OCI-LY7 (cell line): ENCODE results near the gene EHBP1. TPM values are rescaled to one million over a fixed set of nuclear protein-coding genes. Genes with fewer than 3 reads are reported as not detected.

Experiments used
- BruUV-seq: library from RNA; stranded (reverse); fragments of 400-500 nt; replicated peaks from 2 replicates; lab custom pipeline; 2021; lab: Mats Ljungman, UMichigan
- CTCF ChIA-PET: fragments of 300-600 bp; sonication (Branson Sonifier 250); formaldehyde crosslinking; loops from one replicate; lab custom pipeline; 2022; ENCODE audit warnings: antibody characterized with exemption; ENCODE audit not compliant: unreplicated experiment; lab: Charles Lee
- POLR2A ChIA-PET: fragments of 300-600 bp; sonication (Branson Sonifier 250); formaldehyde crosslinking; loops from one replicate; lab custom pipeline; 2022; ENCODE audit warnings: antibody characterized with exemption; lab: Charles Lee
- DNase-seq: peaks from one replicate; pipeline ENCODE4 v3.0.0-alpha.2; 2015; ENCODE audit warnings: low spot score
- H2AFZ ChIP-seq: fragments of 200-600 bp; sonication (generic), shearing (Covaris generic); 2 replicates; pipeline ENCODE4 v1.6.1; 2014; ENCODE audit warnings: mild to moderate bottlenecking, antibody characterized with exemption, low read length, moderate library complexity
- H3K27ac ChIP-seq: fragments of 200-600 bp; sonication (generic); 2 replicates; pipeline ENCODE4 v1.5.1; 2014; ENCODE audit warnings: mixed run types, low read depth, mild to moderate bottlenecking, moderate library complexity, low read length, inconsistent platforms; ENCODE audit not compliant: poor library complexity, severe bottlenecking
- H3K36me3 ChIP-seq: fragments of 200-600 bp; sonication (generic); 2 replicates; pipeline ENCODE4 v1.6.1; 2014; ENCODE audit warnings: mild to moderate bottlenecking, antibody characterized with exemption, low read length, moderate library complexity, mixed read lengths; ENCODE audit not compliant: insufficient read depth
- H3K4me1 ChIP-seq: fragments of 200-600 bp; sonication (generic); 2 replicates; pipeline ENCODE4 v1.5.1; 2014; ENCODE audit warnings: mild to moderate bottlenecking, low read length; ENCODE audit not compliant: insufficient read depth, poor library complexity, severe bottlenecking
- H3K4me2 ChIP-seq: fragments of 200-600 bp; sonication (generic); 2 replicates; pipeline ENCODE4 v1.6.1; 2014; ENCODE audit warnings: mild to moderate bottlenecking, low read length
- H3K4me3 ChIP-seq: fragments of 200-600 bp; sonication (generic); 2 replicates; pipeline ENCODE4 v1.5.1; 2014; ENCODE audit warnings: mild to moderate bottlenecking, low read depth, low read length; ENCODE audit not compliant: poor library complexity, severe bottlenecking
- H3K79me2 ChIP-seq: fragments of 200-600 bp; sonication (generic); 2 replicates; pipeline ENCODE4 v1.6.1; 2016; ENCODE audit warnings: low read depth, mild to moderate bottlenecking, low read length, moderate library complexity, mixed read lengths; ENCODE audit not compliant: insufficient read depth
- H3K9me2 ChIP-seq: fragments of 200-600 bp; sonication (generic); 2 replicates; pipeline ENCODE4 v1.6.1; 2016; ENCODE audit warnings: mild to moderate bottlenecking, low read length, mixed read lengths; ENCODE audit not compliant: insufficient read depth
- H3K9me3 ChIP-seq: fragments of 200-600 bp; sonication (generic); 2 replicates; pipeline ENCODE4 v1.6.1; 2014; ENCODE audit warnings: mild to moderate bottlenecking, mixed run types, low read length, mixed read lengths
- H4K20me1 ChIP-seq: fragments of 200-600 bp; sonication (generic); 2 replicates; pipeline ENCODE4 v1.6.1; 2014; ENCODE audit warnings: mild to moderate bottlenecking, antibody characterized with exemption, low read length, moderate library complexity, mixed read lengths; ENCODE audit not compliant: insufficient read depth
- EZH2phosphoT487 ChIP-seq: fragments of 200-600 bp; sonication (generic); IDR thresholded peaks from 2 replicates; pipeline ENCODE4 v1.6.1; 2018; ENCODE audit warnings: low read depth, borderline replicate concordance, mild to moderate bottlenecking, mixed run types, antibody characterized with exemption, low read length, moderate library complexity, mixed read lengths
- intact Hi-C: fragments of 100-400 bp; cut with micrococcal nuclease; formaldehyde crosslinking; loops from one replicate; pipeline ENCODE4 v1.10.0; 2022; ENCODE audit not compliant: unreplicated experiment
- total RNA-seq, 2 experiments: library from RNA; depleted of rRNA in 1 of 2; stranded (reverse); fragments of >200 nt in 1 of 2; shearing (Covaris generic) in 1 of 2; gene quantifications; 2 replicates each; pipeline ENCODE4 v1.2.3, GENCODE V29; 2014 to 2022
- TF ChIP-seq, protein P1 (sequence below): fragments of 200-600 bp; sonication (generic); conservative IDR thresholded peaks from 2 replicates; pipeline ENCODE4 v1.5.1; 2014; ENCODE audit warnings: mild to moderate bottlenecking, antibody characterized with exemption, low read length, moderate library complexity, mixed read lengths

The EHBP1 gene
- total RNA-seq, 2 experiments from 2014 or later = 26.8 to 34.1 TPM

GRCh38 chr2:62768615-62769014 lies 63.1 kb downstream of the EHBP1 start:
- POLR2A ChIA-PET = interaction anchor here (1.0 kb wide), 1 partner anchor 11 kb away, joined by 3 read pairs; no protein-coding TSS in a partner anchor

DNA sequence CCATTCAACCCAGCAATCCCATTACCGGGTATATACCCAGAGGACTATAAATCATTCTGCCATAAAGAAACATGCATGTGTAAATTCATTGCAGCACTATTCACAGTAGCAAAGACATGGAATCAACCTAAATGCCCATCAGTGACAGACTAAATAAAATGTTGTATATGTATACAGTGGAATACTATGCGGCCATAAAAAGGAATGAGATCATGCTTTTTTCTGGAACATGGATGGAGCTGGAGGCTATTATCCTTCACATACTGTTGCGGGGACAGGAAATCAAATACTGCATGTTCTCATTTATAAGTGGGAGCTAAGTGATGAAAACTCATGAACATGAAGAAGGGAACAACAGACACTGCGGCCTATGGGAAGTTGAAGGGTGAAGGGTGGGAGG lies 65.1 kb downstream of the EHBP1 start:
- no peak overlapping the region for H2AFZ ChIP-seq
- no peak for TF ChIP-seq EZH2phosphoT487
- TF ChIP-seq, protein P1, sequence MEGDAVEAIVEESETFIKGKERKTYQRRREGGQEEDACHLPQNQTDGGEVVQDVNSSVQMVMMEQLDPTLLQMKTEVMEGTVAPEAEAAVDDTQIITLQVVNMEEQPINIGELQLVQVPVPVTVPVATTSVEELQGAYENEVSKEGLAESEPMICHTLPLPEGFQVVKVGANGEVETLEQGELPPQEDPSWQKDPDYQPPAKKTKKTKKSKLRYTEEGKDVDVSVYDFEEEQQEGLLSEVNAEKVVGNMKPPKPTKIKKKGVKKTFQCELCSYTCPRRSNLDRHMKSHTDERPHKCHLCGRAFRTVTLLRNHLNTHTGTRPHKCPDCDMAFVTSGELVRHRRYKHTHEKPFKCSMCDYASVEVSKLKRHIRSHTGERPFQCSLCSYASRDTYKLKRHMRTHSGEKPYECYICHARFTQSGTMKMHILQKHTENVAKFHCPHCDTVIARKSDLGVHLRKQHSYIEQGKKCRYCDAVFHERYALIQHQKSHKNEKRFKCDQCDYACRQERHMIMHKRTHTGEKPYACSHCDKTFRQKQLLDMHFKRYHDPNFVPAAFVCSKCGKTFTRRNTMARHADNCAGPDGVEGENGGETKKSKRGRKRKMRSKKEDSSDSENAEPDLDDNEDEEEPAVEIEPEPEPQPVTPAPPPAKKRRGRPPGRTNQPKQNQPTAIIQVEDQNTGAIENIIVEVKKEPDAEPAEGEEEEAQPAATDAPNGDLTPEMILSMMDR = no peak
- no peaks in the 10 kb centered on the region for H3K9me3 ChIP-seq
- no peak for DNase-seq
- CTCF ChIA-PET = no interaction called here
- intact Hi-C loops = no loop called here
- no peak overlapping the region for H3K4me3 ChIP-seq
- H3K4me1 ChIP-seq = no peaks in the 10 kb centered on the region
- H3K9me2 ChIP-seq = no peaks in the 10 kb centered on the region
- no peak overlapping the region for H3K27ac ChIP-seq
- H4K20me1 ChIP-seq = no peaks in the 10 kb centered on the region; the same call in 1 of the 2 replicates
- H3K79me2 ChIP-seq = no peaks in the 10 kb centered on the region
- no peak overlapping the region for H3K4me2 ChIP-seq
- no peaks in the 10 kb centered on the region for H3K36me3 ChIP-seq
- POLR2A ChIA-PET = interaction anchor here (0.6 to 1.0 kb wide), 4 partner anchors 82 to 591 kb away, joined by 3 to 4 read pairs (median 3); no protein-coding TSS in a partner anchor
- no TSS peak for BruUV-seq

More at GRCh38 chr2:62768615-62769014, 63.1 kb downstream of the EHBP1 start:
- intact Hi-C loops = no loop called here
- Histone ChIP-seq H3K27ac (no peak overlapping the region), H4K20me1 (no peaks in the 10 kb centered on the region), H3K79me2 (no peaks in the 10 kb centered on the region), H3K9me3 (no peaks in the 10 kb centered on the region), H3K4me1 (no peaks in the 10 kb centered on the region), H3K9me2 (no peaks in the 10 kb centered on the region), H2AFZ (no peak overlapping the region), H3K36me3 (no peaks in the 10 kb centered on the region), H3K4me2 (no peak overlapping the region), H3K4me3 (no peak overlapping the region)
- DNase-seq = no peak
- BruUV-seq = no TSS peak
- TF ChIP-seq, protein P1 = no peak
- TF ChIP-seq EZH2phosphoT487 = no peak
- CTCF ChIA-PET = no interaction called here

DNA sequence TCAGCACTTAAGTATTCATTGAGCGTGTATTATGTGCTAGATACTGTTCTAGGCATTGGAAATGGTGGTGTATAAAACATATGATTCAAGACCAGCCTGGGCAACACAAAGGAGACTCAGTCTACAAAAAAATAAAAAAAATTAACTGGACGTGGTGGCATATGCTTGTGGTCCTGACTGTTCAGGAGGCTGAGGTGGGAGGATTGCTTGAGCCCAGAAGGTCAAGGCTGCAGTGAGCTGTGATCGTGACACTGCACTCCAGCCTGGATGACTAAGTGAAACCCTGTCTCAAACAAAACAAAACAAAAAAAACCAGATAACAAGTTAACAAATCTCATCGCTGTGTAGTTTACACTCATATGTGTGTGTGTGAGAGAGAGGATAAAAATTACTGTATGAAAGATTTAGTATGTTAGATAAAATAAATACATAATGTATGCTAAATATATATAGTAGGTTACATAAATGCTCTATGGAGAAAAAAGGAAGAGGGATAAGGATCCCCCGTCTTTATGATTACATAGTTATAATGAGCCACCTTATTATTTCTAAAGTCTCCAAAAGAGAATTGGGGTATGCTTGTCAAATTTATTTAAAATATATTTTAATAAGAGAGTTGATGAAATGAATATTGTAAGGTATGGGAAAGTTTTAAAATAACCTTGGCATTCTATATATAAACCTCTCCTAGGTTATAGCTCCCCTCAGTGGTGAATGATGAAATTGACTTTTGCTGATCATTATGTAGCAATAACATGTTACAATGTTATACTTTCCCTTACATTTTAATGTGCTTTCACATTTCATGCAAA lies 69.2 kb downstream of the EHBP1 start:
- no peak overlapping the region for H3K4me2 ChIP-seq
- no peaks in the 10 kb centered on the region for H3K36me3 ChIP-seq
- intact Hi-C loops = loop anchor here (1.0 kb wide), 1 partner anchor 317 kb away; no protein-coding TSS in a partner anchor
- no peaks in the 10 kb centered on the region for H3K9me3 ChIP-seq
- H3K9me2 ChIP-seq = no peaks in the 10 kb centered on the region
- no peak for TF ChIP-seq EZH2phosphoT487
- TF ChIP-seq, protein P1 = peak; percentile 91
- no peaks in the 10 kb centered on the region; the same call in 1 of the 2 replicates for H4K20me1 ChIP-seq
- H3K4me3 ChIP-seq = no peak overlapping the region
- POLR2A ChIA-PET = interaction anchor here (1.0 kb wide), 1 partner anchor 33 kb away, joined by 4 read pairs; no protein-coding TSS in a partner anchor
- no peak overlapping the region for H2AFZ ChIP-seq
- BruUV-seq = no TSS peak
- DNase-seq = peak; percentile 47
- H3K27ac ChIP-seq = no peak overlapping the region
- CTCF ChIA-PET = interaction anchor here (1.6 kb wide), 1 partner anchor 318 kb away, joined by 4 read pairs; no protein-coding TSS in a partner anchor
- no peaks in the 10 kb centered on the region for H3K4me1 ChIP-seq
- no peaks in the 10 kb centered on the region for H3K79me2 ChIP-seq
